GM18511 (cell line): Measurements from ENCODE around the gene ACP7.
"Not testable (repeated sequence)": the region's sequence is repeated elsewhere in the genome, so short reads cannot be mapped to it uniquely, and the experiment has no call there.

Source experiments
- ATAC-seq: cut with Tn5 transposase; IDR thresholded peaks from one replicate; pipeline ENCODE4 v1.9.1; 2021; ENCODE audit warnings: mild to moderate bottlenecking, moderate library complexity; ENCODE audit not compliant: unreplicated experiment

ACP7 gene

DNA sequence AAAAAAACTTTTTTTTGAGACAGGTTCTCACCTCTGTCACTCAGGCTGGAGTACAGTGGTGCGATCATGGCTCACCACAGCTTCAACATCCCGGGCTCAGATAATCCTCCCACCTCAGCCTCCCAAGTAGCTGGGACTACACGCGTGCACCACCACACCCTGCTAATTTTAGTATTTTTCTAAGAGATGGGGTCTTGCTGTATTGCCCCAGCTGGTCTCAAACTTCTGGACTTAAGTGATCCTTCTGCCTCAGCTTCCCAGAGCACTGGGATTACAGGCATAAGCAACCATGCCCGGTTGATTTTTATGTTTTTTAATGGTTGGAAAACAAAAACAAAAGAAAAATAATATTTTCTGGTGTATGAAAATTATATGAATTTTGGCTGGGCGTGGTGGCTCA lies 9.2 kb upstream of the ACP7 start:
- ATAC-seq: no peak

DNA sequence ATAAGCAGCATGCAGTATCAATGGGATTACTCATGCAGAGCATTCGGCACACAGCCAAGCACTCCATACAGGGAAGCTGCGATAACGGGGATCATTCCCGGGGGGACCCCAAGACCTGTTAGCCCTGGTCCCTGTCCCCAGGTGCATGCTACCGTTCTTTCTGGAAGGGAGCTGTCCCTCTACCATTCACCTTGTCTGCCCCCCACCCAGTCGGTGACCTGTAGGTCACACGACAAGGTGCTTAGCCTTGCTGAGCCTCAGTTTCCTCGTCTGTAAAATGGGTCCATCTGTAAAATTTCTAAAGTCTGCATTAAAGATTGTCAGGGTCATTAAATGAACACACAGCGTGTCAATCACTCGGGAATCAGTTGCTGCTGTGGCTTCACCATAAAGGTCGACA lies 6.8 kb upstream of the ACP7 start:
- ATAC-seq: no peak

DNA sequence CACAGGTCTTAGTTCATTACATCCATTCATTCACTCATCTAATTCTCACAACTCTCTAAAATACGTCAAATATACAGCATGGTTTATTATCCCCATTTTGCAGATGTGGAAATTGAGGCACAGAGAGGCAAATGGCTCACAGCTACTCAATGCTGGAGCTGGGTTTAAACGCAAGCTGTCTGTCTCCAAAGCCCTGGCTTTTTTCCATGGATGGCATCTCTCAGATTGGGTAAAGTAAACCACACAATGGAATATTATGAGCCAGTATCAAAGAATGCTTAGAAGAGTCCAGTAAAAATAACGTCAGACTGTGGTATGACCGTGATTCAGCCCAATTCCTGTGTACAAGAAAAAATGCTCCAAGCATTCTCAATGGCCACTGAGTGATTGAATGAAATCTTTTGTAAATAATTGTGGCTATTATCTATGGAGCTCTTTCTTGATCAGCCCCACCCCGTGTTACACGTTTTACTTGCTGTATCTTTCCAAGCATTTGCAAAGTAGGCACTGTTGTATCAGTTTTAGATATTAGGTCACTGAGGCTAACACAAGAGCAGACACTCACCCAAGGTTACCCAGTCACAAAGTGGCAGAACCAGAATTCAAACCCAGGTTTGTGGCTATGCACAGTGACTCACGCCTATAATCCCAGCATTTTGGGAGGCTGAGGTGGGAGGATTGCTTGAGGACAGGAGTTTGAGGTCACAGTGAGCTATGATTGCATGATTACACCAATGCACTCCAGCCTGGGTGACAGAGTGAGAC lies 5.5 kb upstream of the ACP7 start:
- ATAC-seq: no peak

- ATAC-seq: no peak
Measured at GRCh38 chr19:39080431-39080830, 3.7 kb upstream of the ACP7 start.

- no peak for ATAC-seq
Measured at GRCh38 chr19:39082167-39082566, 2.0 kb upstream of the ACP7 start.

- no peak for ATAC-seq
Measured at GRCh38 chr19:39082745-39083598, 1.2 kb upstream of the ACP7 start.

DNA sequence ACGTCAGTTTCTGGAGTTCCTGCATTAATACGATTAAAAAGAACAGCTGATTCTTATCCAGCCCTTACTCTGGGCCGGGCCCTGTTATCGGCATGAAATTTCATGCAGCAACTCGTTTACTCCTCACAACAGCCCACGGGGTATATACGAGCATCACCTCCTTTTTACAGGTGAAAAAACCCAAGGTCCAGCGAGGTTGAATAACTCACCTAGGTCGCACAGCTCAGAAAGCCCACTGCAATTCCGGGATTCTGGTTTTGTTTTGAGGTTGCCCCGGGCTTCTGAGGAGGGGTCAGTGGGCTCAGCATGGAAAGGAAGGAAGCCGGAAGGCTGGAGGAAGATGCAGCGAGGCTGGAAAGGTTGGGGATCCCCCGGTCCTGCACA lies 577 bp upstream of the ACP7 start:
- no peak for ATAC-seq

DNA sequence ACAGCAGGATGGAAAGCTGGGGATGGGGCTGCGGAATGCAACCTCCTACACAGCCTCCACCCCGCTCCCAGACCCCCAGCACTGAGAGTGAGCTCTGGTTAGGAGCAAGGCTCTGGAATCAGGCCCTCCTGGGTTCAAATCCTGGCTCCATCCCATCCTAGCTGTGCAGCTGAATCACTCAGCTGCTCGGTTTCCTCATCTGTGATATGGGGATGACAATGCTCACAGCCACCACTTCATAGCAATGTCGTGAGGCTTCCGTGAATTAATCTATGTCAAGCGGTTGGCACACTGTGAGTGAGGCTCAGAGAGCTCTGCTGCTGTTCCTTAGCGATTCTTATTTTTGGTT lies 538 bp downstream of the ACP7 start:
- ATAC-seq: no peak

- ATAC-seq: no peak
Measured at GRCh38 chr19:39085392-39085791, 1.2 kb downstream of the ACP7 start.

- ATAC-seq: no peak
Measured at GRCh38 chr19:39086386-39086785, 2.2 kb downstream of the ACP7 start.

DNA sequence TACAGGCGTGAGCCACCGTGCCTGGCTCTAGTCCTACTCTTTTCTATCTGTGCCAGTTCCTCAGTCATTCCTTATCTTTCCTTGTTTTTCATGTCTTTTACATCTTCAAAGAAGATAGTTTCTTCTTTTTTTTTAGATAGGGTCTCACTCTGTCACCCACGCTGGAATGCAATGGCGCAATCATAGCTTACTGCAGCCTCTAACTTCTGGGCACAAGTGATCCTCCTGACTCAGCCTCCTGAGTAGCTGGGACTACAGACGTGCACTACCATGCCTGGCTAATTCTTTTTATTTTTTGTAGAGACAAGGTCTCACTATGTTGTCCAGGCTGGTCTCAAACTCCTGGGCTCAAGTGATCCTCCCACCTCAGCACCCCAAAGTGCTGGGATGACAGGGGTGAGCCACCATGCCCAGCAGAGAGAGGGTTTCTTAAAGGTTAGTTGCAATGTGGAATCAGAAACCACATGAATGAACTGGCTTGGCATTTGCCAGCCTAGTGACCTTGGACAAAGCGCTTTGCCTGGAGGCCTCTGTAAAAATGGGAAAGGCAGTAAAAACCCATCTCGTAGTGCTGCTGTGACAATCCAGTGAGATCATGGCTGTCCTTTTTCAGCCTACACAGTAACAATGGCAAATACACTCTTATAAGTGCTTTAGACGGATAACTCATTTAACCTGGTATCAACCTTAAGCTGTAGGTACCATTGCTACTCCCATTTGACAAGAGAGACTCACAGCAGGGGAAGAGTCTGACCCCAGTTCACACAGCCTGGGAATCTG lies 3.9 kb downstream of the ACP7 start:
- ATAC-seq: no peak

DNA sequence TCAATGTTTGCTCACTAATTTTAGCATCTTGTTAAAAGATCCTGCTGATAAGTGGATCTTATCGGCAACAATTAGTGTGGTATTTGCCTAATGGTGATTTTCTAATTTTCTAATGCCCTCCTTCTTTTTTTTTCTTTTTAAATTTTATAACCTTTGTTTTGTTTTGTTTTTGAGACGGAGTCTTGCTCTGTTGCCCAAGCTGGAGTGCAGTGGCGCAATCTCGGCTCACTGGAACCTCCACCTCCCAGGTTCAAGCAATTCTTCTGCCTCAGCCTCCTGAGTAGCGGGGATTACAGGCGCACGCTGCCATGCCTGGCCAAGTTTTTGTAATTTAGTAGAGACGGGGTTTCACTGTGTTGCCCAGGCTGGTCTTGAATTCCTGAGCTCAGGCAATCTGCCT lies 5.8 kb downstream of the ACP7 start:
- not testable (repeated sequence) for ATAC-seq

DNA sequence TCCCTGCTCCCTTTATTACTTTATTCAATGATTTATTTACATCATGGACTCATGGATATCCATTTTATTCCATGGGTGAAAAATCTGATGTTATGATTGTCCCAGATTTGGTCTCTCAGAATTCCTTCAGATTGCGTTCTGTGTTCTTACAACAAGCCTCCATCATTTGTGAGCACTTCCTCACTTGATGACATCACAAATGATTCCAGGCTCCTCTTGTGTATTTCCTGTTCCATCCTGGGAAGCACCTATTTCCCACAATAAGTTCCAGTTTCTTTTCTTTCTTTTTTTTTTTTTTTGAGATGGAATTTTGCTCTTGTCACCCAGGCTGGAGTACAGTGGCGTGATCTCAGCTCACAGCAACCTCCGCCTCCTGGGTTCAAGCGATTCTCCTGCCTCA lies 6.7 kb downstream of the ACP7 start:
- ATAC-seq: no peak

DNA sequence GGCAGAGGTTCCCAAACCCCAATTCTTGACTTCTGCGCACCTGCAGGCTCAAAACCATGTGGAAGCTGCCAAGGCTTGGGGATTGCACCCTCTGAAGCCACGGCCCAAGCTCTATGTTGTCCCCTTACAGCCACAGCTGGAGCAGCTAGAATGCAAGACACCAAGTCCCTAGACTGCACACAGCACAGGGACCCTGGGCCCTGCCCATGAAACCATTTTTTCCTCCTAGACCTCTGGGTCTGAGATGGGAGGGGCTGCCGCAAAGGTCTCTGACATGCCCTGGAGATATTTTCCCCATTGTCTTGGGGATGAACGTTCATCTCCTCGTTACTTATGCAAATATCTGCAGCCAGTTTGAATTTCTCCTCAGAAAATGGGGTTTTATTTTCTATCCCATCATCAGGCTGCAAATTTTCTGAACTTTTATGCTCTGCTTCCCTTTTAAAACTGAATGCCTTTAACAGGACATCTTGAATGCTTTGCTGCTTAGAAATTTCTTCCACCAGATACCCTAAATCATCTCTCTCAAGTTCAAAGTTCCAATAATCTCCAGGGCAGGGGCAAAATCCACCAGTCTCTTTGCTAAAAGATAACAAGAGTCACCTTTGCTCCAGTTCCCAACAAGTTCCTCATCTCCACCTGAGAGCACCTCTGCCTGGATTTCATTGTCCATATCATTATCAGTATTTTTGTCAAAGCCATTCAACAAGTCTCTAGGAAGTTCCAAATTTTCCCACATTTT lies 11.8 kb downstream of the ACP7 start:
- not testable (repeated sequence) for ATAC-seq

DNA sequence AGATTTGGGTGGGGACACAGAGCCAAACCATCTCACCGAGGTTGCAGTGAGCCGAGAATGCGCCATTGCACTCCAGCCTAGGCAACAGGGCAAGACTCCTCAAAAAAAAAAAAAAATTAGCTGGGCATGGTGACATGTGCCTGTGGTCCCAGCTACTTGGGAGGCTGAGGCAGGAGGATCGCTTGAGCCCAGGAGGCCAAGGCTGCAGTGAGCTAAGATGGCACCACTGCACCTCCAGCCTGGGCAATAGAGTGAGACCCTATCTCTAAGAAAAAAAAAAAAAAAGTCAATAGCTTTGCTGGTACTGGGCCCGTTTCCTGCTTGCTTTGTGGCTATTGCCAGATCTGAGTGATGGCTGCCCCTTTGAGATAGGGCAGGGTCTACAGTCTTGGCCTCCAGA lies 13.1 kb downstream of the ACP7 start:
- no peak for ATAC-seq

DNA sequence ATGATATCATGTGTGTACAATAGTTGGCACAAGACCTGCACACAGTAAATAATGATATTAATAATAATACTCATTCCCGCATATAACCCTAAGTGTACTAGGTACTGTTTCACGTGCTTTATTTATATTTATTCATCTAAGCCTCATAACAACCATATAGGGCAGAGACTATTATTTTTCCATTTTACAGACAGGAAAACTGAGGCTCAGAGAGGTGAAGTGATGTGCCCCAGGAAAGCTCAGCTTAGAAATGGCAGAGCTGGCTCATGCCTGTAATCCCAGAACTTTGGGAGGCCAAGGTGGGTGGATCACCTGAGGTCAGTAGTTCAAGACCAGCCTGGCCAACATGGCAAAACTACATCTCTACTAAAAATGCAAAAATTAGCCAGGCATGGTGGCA lies 13.6 kb downstream of the ACP7 start:
- ATAC-seq: no peak

DNA sequence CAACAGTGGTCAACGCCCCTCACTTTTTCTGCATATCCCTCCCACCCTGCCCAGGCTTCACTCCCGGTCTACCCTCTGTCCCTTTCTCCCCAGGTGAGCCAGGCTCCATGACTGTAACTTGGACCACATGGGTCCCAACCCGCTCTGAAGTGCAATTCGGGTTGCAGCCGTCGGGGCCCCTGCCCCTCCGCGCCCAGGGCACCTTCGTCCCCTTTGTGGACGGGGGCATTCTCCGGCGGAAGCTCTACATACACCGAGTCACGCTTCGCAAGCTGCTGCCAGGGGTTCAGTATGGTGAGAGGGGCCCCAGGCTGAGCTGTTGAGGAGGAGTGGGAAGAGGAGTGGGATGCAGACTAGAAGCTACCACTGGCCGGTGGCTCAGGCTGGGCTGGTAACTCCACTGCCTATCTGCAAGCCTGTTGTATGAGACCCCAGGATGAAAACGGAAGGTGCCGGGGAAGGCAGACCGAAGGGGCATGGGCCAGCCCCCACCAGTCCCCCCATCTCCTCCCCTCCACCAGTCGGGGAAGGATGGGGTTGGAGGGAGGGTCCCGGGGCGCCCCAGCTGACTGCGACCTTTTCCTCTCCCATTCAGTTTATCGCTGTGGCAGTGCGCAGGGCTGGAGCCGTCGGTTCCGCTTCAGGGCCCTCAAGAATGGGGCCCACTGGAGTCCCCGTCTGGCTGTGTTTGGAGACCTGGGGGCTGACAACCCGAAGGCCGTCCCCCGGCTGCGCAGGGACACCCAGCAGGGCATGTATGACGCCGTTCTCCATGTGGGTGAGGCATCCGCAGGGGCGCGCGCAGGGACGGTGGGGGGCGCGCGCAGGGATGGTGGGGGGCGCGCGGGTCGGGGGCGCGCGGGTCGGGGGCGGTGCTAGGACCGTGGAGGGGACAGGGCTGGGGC lies 14.4 kb downstream of the ACP7 start:
- no peak for ATAC-seq

- ATAC-seq: no peak
Measured at GRCh38 chr19:39099341-39099740, 15.2 kb downstream of the ACP7 start.

DNA sequence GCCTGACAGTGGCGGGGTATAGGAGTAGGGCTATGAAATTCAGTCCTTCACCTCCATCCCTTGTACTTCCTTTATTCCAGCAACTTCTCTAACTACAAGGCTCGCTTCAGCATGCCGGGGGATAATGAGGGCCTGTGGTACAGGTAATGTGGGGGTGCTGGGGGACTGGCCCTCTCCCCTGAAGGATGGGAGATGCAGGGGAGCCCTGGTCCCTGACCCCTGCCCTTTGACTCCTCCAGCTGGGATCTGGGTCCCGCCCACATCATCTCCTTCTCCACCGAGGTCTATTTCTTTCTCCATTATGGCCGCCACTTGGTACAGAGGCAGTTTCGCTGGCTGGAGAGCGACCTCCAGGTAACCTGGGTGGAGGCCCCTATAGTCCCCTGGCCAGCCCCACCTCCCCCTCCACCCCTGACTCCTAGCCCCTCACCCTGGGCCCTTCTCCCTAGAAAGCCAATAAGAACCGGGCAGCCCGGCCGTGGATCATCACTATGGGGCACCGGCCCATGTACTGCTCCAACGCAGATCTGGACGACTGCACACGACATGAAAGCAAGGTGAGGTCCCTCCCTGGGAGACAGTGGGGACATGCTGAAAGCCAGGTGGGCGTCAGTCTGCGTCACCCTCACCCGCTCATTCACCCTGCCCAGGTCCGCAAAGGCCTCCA lies 16.5 kb downstream of the ACP7 start:
- ATAC-seq: no peak
